ENCODE results near the gene GUCA2A. TPM values are rescaled to one million over a fixed set of nuclear protein-coding genes. Genes with fewer than 3 reads are reported as not detected.

The GUCA2A gene
- total and polyA plus RNA-seq, 8 donors, result 0.55 to 3.4 (median 1.1) TPM; not detected in 1

GRCh38 chr1:42177541-42177981 is 13.0 kb upstream of the GUCA2A start:
- ATAC-seq (peak in 1 of 4 donors; percentile 13), DNase-seq (no peak), FAIRE-seq (no peak)
- TF ChIP-seq CTCF (IDR thresholded peaks at IDR 0.05), result no peak
- WGBS, 2 donors, result 56 to 57% methylated on average over 6 of the region's 6 CpGs
- no peaks in the 10 kb centered on the region for H3K27me3 ChIP-seq
- H3K27ac ChIP-seq, result no peak overlapping the region
- H3K4me3 ChIP-seq, result no peak overlapping the region
- H3K4me1 ChIP-seq, result peaks cover 13 to 20% (median 14%) of the 10 kb centered on the region in 3 donors
- H3K9me3 ChIP-seq, result no peaks in the 10 kb centered on the region
- peaks cover 0 to 9% (median 0%) of the 10 kb centered on the region in 3 donors for H3K36me3 ChIP-seq
- intact Hi-C loops (cut with DNase I), result loop anchor here in 1 of 3 donors (10.0 kb wide), 1 partner anchor 157 kb away; the partner anchor contains the start of gene FOXJ3

- peak; percentile 26 to 70 (median 59) for TF ChIP-seq CTCF (IDR thresholded peaks at IDR 0.05)
- intact Hi-C loops (cut with DNase I), result loop anchor here in 1 of 3 donors (10.0 kb wide), 1 partner anchor 158 kb away; the partner anchor contains the start of gene FOXJ3
- H3K36me3 ChIP-seq, result peaks cover 0 to 9% (median 0%) of the 10 kb centered on the region in 3 donors
- H3K9me3 ChIP-seq, result no peaks in the 10 kb centered on the region
- 71 to 76% methylated on average over 4 of the region's 4 CpGs for WGBS, 2 donors
- H3K4me1 ChIP-seq, result peaks cover 15 to 24% (median 16%) of the 10 kb centered on the region in 3 donors
- no peaks in the 10 kb centered on the region for H3K27me3 ChIP-seq
- DNase-seq, result no peak
- H3K27ac ChIP-seq, result no peak overlapping the region
- peak in 3 of 4 donors; percentile 32 to 52 (median 45) for ATAC-seq
- H3K4me3 ChIP-seq, result no peak overlapping the region
- FAIRE-seq, result no peak
Observed at GRCh38 chr1:42176902-42177519, 12.5 kb upstream of the GUCA2A start.

- Histone ChIP-seq H3K4me3 (no peak overlapping the region), H3K27me3 (no peaks in the 10 kb centered on the region), H3K4me1 (peaks cover 15 to 27% (median 21%) of the 10 kb centered on the region in 3 donors), H3K36me3 (peaks cover 0 to 9% (median 0%) of the 10 kb centered on the region in 3 donors), H3K27ac (no peak overlapping the region), H3K9me3 (no peaks in the 10 kb centered on the region)
- intact Hi-C loops (cut with DNase I), result loop anchor here in 1 of 3 donors (10.0 kb wide), 1 partner anchor 159 kb away; the partner anchor contains the start of gene FOXJ3
- WGBS, 2 donors, result 91 to 93% methylated on average over 7 of the region's 7 CpGs
- FAIRE-seq, result no peak
- no peak for DNase-seq
- no peak for TF ChIP-seq CTCF (IDR thresholded peaks at IDR 0.05)
- ATAC-seq, result no peak
Observed at GRCh38 chr1:42175314-42176054, 10.9 kb upstream of the GUCA2A start.

- intact Hi-C loops (cut with DNase I), result loop anchor here in 1 of 3 donors (10.0 kb wide), 1 partner anchor 161 kb away; the partner anchor contains the start of gene FOXJ3
- Histone ChIP-seq H3K36me3 (peaks cover 0 to 2% (median 0%) of the 10 kb centered on the region in 3 donors), H3K9me3 (no peaks in the 10 kb centered on the region), H3K4me1 (peaks cover 15 to 27% (median 21%) of the 10 kb centered on the region in 3 donors), H3K4me3 (no peak overlapping the region), H3K27ac (no peak overlapping the region), H3K27me3 (no peaks in the 10 kb centered on the region)
- TF ChIP-seq CTCF (IDR thresholded peaks at IDR 0.05), result no peak
- ATAC-seq, result no peak
- FAIRE-seq, result no peak
- DNase-seq, result no peak
- 68% methylated on average over 8 of the region's 8 CpGs for WGBS, 2 donors
Observed at GRCh38 chr1:42173961-42174735, 9.6 kb upstream of the GUCA2A start.
